Lung (tissue), 12 donors: ENCODE data around the gene MCFD2. TPM values are rescaled to one million over a fixed set of nuclear protein-coding genes. Genes with fewer than 3 reads are reported as not detected.

Source experiments
- ATAC-seq: fragments of 200-7000 bp; cut with Tn5 transposase; one replicate; pipeline ENCODE4 v1.9.1; 2020; ENCODE audit warnings: moderate number of reproducible peaks; ENCODE audit not compliant: insufficient read depth, low FRiP score
- DNase-seq, 3 donors: peaks; one replicate each; pipeline ENCODE4 v3.0.0-alpha.2; 2013 to 2017
- H3K27ac ChIP-seq, 2 donors: one replicate each; pipeline ENCODE4 v1.5.1; 2013; ENCODE audit warnings: mild to moderate bottlenecking in 2 of 2, moderate library complexity in 2 of 2, control low read depth in 1 of 2, inconsistent platforms in 1 of 2, low read depth in 1 of 2, low read length in 1 of 2
- H3K27me3 ChIP-seq, 3 donors: one replicate each; pipeline ENCODE4 v1.5.1; 2013; ENCODE audit warnings: low read length in 2 of 3; ENCODE audit not compliant: control insufficient read depth in 3 of 3, insufficient read depth in 3 of 3
- H3K36me3 ChIP-seq, 4 donors: one replicate each; pipeline ENCODE4 v1.5.1; 2013; ENCODE audit warnings: low read length in 4 of 4, mild to moderate bottlenecking in 1 of 4, moderate library complexity in 1 of 4; ENCODE audit not compliant: control insufficient read depth in 4 of 4, insufficient read depth in 4 of 4
- H3K4me1 ChIP-seq, 5 donors: one replicate each; pipeline ENCODE4 v1.5.1; 2013; ENCODE audit warnings: low read length in 5 of 5, mild to moderate bottlenecking in 2 of 5, moderate library complexity in 1 of 5; ENCODE audit not compliant: control insufficient read depth in 5 of 5, insufficient read depth in 5 of 5
- H3K4me3 ChIP-seq: one replicate; pipeline ENCODE4 v1.5.1; 2013; ENCODE audit warnings: mild to moderate bottlenecking, control low read depth, moderate library complexity
- H3K9ac ChIP-seq, 2 donors: one replicate each; pipeline ENCODE4 v1.5.1; 2013; ENCODE audit warnings: low read length in 2 of 2, control low read depth in 1 of 2; ENCODE audit not compliant: insufficient read depth in 1 of 2
- H3K9me3 ChIP-seq, 4 donors: one replicate each; pipeline ENCODE4 v1.5.1; 2013; ENCODE audit warnings: low read length in 3 of 4, mild to moderate bottlenecking in 1 of 4, moderate library complexity in 1 of 4; ENCODE audit not compliant: control insufficient read depth in 4 of 4, insufficient read depth in 3 of 4
- CTCF ChIP-seq: IDR thresholded peaks from 2 replicates; pipeline ENCODE4 v1.5.1; 2012; ENCODE audit warnings: mild to moderate bottlenecking; ENCODE audit errors: control extremely low read depth, extremely low read depth
- WGBS, 2 donors: extraction: QIAGEN DNeasy Blood & Tissue Kit; methylation state at CpG; one replicate each; pipeline ENCODE4 v1.1.7; 2013; 5-methylcytosine and 5-hydroxymethylcytosine counted together
- polyA plus RNA-seq, 2 donors: library from polyadenylated mRNA; stranded (reverse); fragments of 200-250 nt; gene quantifications; one replicate each; pipeline ENCODE4 v1.2.1, GENCODE V29; 2013
- total RNA-seq, 2 donors: library from RNA; depleted of rRNA in 1 of 2; stranded (reverse); fragments of >200 nt in 1 of 2; gene quantifications; one replicate each; pipeline ENCODE4 v1.2.1, GENCODE V29; 2014 to 2021
- donor health status: control.
- donor health status: control.
- donor health status: Bipolar disorder and iron deficiency.
- donor health status: healthy.
- donor health status: DM: yes; HTN: yes; CAD: no.

MCFD2 gene
- total and polyA plus RNA-seq, 4 donors, result 22.0 to 101 (median 68.6) TPM

- Histone ChIP-seq H3K36me3 (no peaks in the 10 kb centered on the region), H3K4me3 (no peak overlapping the region), H3K9ac (no peak overlapping the region), H3K4me1 (peaks cover 6 to 49% (median 17%) of the 10 kb centered on the region in 5 donors), H3K9me3 (no peaks in the 10 kb centered on the region), H3K27ac (peak overlapping the region in 1 of 2 donors; percentile 32), H3K27me3 (no peaks in the 10 kb centered on the region)
- 74 to 89% methylated on average over 6 of the region's 6 CpGs for WGBS, 2 donors
- DNase-seq (peak in 1 of 3 donors; percentile 23), ATAC-seq (peak; percentile 58)
- TF ChIP-seq CTCF, result no peak
Measured at GRCh38 chr2:46871976-46872381, 43.6 kb downstream of the MCFD2 start.

- WGBS, 2 donors, result 90 to 97% methylated on average over 8 of the region's 8 CpGs
- no peak for TF ChIP-seq CTCF
Measured at GRCh38 chr2:46870051-46870839, 45.4 kb downstream of the MCFD2 start.

GRCh38 chr2:46869621-46870020 lies 46.0 kb downstream of the MCFD2 start:
- H3K4me1 ChIP-seq, result peaks cover 6 to 39% (median 17%) of the 10 kb centered on the region in 5 donors
- H3K9me3 ChIP-seq, result peaks cover 0 to 8% (median 3%) of the 10 kb centered on the region in 4 donors
- DNase-seq (peak in 1 of 3 donors; percentile 26), ATAC-seq (no peak)
- no peaks in the 10 kb centered on the region for H3K27me3 ChIP-seq
- no peak overlapping the region for H3K9ac ChIP-seq
- H3K27ac ChIP-seq, result no peak overlapping the region
- no peak for TF ChIP-seq CTCF
- H3K36me3 ChIP-seq, result no peaks in the 10 kb centered on the region
- no peak overlapping the region for H3K4me3 ChIP-seq
- 76 to 92% methylated on average over 3 of the region's 3 CpGs for WGBS, 2 donors

More at GRCh38 chr2:46870051-46870839, 45.4 kb downstream of the MCFD2 start:
- H3K27ac ChIP-seq, result no peak overlapping the region
- no peaks in the 10 kb centered on the region for H3K36me3 ChIP-seq
- ATAC-seq (no peak), DNase-seq (peak in 1 of 3 donors; percentile 12)
- no peak overlapping the region for H3K4me3 ChIP-seq
- peaks cover 0 to 3% (median 2%) of the 10 kb centered on the region in 4 donors for H3K9me3 ChIP-seq
- H3K9ac ChIP-seq, result no peak overlapping the region
- H3K27me3 ChIP-seq, result no peaks in the 10 kb centered on the region
- peaks cover 6 to 46% (median 17%) of the 10 kb centered on the region in 5 donors for H3K4me1 ChIP-seq
